ENCODE data around the gene GTF2A1.

- no peak for TF ChIP-seq EZH2 (IDR thresholded peaks at IDR 0.05)
- TF ChIP-seq CTCF (IDR thresholded peaks at IDR 0.05): no peak
- no peak for TF ChIP-seq EZH2phosphoT487 (IDR thresholded peaks at IDR 0.05)
These were observed 14.6 kb downstream of the GTF2A1 start for GRCh38 chr14:81206115-81206514.

Data from neural progenitor cell (in vitro differentiated cells).